ENCODE results near the gene PYHIN1.

DNA sequence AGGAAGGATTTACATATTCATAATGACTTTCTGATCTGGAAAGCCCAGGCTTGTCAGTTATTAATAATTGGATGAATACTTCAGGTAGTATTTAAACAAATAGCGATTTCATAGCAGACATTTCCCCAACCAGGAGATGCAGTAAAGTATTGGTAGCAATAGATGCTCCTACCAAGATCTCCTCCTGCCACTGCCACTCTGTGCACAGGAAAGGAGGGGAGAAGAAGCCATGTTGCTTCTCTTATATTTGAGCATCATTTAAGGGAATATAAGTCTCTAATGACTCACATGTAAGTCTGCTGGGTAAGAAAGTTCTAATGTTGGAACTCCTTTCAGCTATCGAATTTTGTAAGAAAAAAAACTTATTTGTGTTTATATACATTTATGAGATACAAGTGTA, 77.9 kb downstream of the PYHIN1 start:
- TF ChIP-seq, protein P1, sequence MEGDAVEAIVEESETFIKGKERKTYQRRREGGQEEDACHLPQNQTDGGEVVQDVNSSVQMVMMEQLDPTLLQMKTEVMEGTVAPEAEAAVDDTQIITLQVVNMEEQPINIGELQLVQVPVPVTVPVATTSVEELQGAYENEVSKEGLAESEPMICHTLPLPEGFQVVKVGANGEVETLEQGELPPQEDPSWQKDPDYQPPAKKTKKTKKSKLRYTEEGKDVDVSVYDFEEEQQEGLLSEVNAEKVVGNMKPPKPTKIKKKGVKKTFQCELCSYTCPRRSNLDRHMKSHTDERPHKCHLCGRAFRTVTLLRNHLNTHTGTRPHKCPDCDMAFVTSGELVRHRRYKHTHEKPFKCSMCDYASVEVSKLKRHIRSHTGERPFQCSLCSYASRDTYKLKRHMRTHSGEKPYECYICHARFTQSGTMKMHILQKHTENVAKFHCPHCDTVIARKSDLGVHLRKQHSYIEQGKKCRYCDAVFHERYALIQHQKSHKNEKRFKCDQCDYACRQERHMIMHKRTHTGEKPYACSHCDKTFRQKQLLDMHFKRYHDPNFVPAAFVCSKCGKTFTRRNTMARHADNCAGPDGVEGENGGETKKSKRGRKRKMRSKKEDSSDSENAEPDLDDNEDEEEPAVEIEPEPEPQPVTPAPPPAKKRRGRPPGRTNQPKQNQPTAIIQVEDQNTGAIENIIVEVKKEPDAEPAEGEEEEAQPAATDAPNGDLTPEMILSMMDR (IDR thresholded peaks at IDR 0.05; ENCODE audit: borderline replicate concordance, extremely low read depth, low read length, poor library complexity, severe bottlenecking) = no peak
- TF ChIP-seq EZH2 (IDR thresholded peaks at IDR 0.05; ENCODE audit: borderline replicate concordance, low read depth, low read length, severe bottlenecking) = no peak
